ENCODE results near the gene WFS1.

DNA sequence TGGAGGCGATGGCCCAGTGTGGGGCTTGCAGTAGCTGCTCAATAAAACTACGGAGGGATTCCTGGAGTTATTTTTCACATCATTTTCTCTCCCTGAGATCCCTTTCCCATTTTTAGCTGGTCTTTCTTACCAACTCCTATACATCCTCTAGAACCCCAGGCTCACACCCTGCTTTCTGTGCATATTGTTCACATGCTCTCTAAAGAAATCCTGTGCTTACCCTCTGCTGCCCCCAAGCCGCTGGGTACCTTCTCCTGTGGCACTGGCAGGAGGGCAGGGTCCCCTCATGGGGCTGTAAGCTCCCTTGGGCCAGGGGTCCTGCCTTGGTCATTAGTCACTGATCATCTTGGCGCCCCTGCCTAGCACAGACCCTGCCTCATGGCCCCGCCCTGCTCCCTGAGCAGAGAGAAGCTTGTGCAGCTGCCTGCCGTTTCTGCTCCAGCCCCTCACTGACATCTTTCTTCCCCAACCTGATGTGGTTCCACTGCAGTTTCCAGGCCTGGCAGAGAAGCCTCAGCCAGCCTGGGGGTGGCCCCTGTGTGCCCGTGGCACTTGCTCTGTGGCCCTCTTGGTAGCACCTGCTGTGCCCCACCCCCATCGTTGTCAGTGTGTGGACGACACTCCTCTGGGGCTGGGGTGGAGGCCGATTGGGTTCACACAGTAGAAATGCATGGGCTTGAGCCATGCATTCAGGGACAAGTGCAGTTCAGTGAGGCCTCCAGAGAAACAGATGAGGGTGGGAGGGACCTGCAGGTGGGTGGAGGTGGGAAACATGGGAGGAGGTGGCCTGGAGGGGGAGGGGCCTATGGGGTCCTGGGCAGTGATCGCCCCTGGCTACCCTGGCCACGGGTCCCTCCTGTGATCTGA is 69.5 kb downstream of the WFS1 start:
- TF ChIP-seq CTCF (IDR thresholded peaks at IDR 0.05) = no peak
- no peak for TF ChIP-seq POLR2A (IDR thresholded peaks at IDR 0.05)
- TF ChIP-seq POLR2AphosphoS5 (IDR thresholded peaks at IDR 0.05) = no peak
